HUES48 (cell line): ENCODE measurements around the gene RNPS1.
A peak's percentile ranks its signal among the peaks of the same experiment; 100 is the strongest.

ENCODE experiments used
- H3K27ac ChIP-seq: one replicate; pipeline ENCODE4 v1.7.0; 2013; ENCODE audit warnings: low read depth, low read length, inconsistent platforms
- H3K27me3 ChIP-seq: 2 replicates; pipeline ENCODE4 v1.6.1; 2013; ENCODE audit warnings: mild to moderate bottlenecking, low read length; ENCODE audit not compliant: control insufficient read depth, insufficient read depth
- H3K36me3 ChIP-seq: 2 replicates; pipeline ENCODE4 v1.6.1; 2013; ENCODE audit warnings: low read length; ENCODE audit not compliant: control insufficient read depth, insufficient read depth
- H3K4me1 ChIP-seq: 2 replicates; pipeline ENCODE4 v1.6.1; 2013; ENCODE audit warnings: mild to moderate bottlenecking, low read length; ENCODE audit not compliant: control insufficient read depth, insufficient read depth
- H3K4me3 ChIP-seq: 2 replicates; pipeline ENCODE4 v1.5.1; 2013; ENCODE audit warnings: mild to moderate bottlenecking, low read depth, low read length
- H3K9ac ChIP-seq: 2 replicates; pipeline ENCODE4 v1.6.1; 2013; ENCODE audit warnings: mild to moderate bottlenecking, low read depth, low read length, moderate library complexity
- H3K9me3 ChIP-seq: 2 replicates; pipeline ENCODE4 v1.6.1; 2013; ENCODE audit warnings: low read length; ENCODE audit not compliant: control insufficient read depth, insufficient read depth

The RNPS1 gene

DNA sequence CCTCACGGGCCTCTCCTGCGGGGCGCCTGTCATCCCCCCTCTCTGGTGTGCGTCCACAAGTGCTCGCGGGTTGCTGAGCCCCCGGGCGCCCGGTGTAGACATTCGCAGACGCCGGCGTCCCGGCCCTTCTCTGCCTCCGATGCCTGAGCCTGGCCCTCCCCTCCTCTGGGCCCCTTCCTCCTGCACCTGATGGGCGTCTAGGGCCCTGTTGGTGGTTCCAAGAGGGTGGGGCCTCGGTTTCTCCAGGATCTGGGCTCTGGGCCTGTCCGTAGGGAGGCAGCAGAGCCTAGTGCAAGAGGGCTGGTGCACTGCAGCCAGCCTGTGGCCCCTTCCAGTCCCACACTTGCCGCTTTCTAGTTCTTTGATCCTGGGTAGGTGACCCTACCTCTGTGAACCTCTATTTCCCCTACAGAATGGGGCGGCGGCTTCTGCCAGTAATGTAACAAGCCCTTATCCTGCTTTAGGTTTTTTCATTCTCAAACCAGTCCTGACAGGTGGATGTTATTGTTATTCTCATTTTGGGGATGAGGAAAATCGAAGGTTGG is 43.9 kb downstream of the RNPS1 start:
- peak overlapping the region; percentile 86 for H3K27ac ChIP-seq
- H3K27me3 ChIP-seq, result no peaks in the 10 kb centered on the region
- no peaks in the 10 kb centered on the region for H3K4me1 ChIP-seq
- peak overlapping the region; percentile 97 for H3K4me3 ChIP-seq
- peak overlapping the region; percentile 92 for H3K9ac ChIP-seq
- peaks cover 10% of the 10 kb centered on the region for H3K36me3 ChIP-seq
- H3K9me3 ChIP-seq, result no peaks in the 10 kb centered on the region

DNA sequence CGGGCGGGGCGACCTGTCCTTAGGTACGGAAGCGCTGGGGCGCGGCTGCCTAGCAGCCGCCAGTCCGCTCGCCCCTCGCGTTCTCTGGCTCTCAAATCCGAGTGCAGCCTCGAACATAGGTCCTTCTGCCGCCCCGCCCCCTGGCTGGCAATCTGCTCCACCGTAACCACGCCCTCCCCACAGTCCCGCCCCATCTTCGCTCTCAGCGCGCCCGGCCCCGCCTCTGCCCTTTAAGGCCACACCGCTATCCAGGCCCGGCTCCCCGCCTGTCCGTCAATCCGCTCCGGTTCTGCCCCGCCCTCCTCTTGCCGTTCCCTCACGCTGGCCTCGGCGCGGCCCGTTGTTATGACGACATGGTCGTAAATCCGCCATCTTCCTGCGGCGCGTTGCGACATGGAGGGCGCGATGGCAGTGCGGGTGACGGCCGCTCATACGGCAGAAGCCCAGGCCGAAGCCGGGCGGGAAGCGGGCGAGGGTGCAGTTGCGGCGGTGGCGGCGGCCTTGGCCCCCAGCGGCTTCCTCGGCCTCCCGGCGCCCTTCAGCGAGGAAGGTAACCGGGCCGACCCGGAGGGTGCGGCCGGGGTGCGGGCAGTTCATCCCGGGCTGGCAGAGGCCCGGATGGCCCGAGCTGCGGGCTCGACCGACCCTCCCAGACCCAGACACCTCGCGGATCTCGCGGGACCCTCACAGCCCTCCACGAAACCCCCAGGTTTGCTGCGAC is 44.5 kb downstream of the RNPS1 start, which contains the start of gene E4F1:
E4F1 (plus strand) TSS at position 371 of the 721 bp plus-strand sequence; CDS start at position 394, 23 bp downstream.
- no peaks in the 10 kb centered on the region for H3K9me3 ChIP-seq
- H3K27ac ChIP-seq, result peak within 1 kb of the TSS; percentile 86
- no peaks in the 10 kb centered on the region for H3K4me1 ChIP-seq
- peak within 1 kb of the TSS; percentile 92 for H3K9ac ChIP-seq
- H3K36me3 ChIP-seq, result peaks cover 4% of the 10 kb centered on the region
- H3K4me3 ChIP-seq, result peak within 1 kb of the TSS; percentile 97
- H3K27me3 ChIP-seq, result no peaks in the 10 kb centered on the region

DNA sequence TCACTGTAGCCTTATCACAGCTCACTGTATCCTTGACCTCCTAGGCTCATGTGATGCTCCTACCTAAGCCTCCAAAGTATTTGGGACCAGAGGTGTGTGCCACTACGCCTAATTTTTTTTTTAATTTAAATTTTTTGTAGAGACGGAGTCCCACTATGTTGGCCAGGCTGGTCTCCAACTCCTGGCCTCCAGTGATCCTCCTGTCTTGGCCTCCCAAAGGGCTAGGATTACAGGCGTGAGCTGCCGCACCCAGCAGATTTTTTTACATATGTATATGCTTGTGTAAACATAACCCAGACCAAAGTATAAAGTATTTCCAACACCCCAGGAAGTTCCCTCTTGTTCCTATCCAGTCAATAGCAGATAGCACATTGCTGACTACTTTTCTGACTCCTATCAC is 51.6 kb downstream of the RNPS1 start:
- no peaks in the 10 kb centered on the region for H3K27me3 ChIP-seq
- H3K4me3 ChIP-seq, result no peak overlapping the region
- no peaks in the 10 kb centered on the region for H3K9me3 ChIP-seq
- no peak overlapping the region for H3K9ac ChIP-seq
- peaks cover 6% of the 10 kb centered on the region; the same call in 1 of the 2 replicates for H3K4me1 ChIP-seq
- H3K36me3 ChIP-seq, result peaks cover 14% of the 10 kb centered on the region
- no peak overlapping the region for H3K27ac ChIP-seq

DNA sequence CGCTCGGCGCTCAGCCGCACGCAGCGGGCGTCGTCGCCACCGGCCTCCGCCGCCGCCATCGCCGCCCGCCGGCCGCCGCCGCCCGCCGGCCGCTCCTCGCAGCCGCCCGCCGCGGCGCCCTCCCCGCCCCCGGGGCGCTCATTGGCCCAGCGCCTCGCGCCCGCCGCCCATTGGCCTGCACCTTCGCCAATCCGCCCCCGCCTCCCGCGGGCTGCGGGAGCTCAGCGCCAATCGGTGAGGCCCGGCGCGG is 53.3 kb downstream of the RNPS1 start, which contains the start of gene PGP:
PGP (minus strand) TSS at position 122 of the 250 bp plus-strand sequence; CDS start at position 59, 63 bp downstream.
- Histone ChIP-seq H3K9me3 (no peaks in the 10 kb centered on the region), H3K9ac (peak within 1 kb of the TSS; percentile 90), H3K27me3 (no peaks in the 10 kb centered on the region), H3K27ac (peak within 1 kb of the TSS; percentile 100), H3K4me1 (peaks cover 6% of the 10 kb centered on the region; the same call in 1 of the 2 replicates), H3K36me3 (peaks cover 14% of the 10 kb centered on the region), H3K4me3 (peak within 1 kb of the TSS; percentile 91)

DNA sequence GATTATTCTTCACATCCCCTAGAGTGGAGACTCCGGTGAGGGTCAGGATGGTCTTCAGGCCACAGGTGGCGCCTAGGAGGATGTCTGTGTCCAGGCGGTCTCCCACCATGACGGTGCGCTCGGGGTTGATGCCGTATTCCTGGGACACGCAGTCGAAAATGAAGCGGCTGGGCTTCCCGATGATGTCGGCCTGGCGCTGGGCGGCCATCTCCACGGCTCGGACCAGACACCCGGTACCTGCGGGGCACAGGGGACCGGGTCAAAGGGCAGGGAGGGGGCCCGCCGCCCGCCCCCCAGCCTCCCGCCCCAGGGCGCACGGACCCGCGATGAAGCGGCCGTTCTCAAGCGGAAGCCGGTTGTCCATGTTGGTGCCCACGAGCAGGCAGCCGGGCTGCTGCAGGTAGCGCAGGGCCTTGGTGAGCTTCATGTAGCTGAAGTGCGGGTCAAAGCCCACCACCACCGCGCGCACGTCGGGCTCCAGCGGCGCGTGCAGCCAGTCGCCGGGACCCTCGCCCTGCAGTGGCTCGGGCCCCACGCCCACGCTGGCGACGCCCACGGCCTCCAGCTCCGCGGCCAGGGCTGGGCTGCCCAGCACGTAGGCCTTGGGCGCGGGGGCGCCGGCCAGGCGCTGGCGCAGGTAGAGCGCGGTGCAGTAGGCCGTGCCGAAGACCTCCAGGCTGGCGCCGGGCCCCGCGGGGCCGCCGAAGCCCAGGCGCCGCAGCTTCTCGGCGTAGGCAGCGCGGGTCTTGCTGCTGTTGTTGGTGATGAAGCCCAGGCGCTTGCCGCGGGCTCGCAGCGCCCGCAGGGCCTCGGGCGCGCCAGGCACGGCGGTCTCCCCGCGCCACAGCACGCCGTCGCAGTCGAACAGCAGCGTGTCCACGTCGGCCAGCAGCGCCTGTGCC is 53.9 kb downstream of the RNPS1 start:
- H3K27me3 ChIP-seq, result no peaks in the 10 kb centered on the region
- H3K4me3 ChIP-seq, result peak overlapping the region; percentile 91
- no peaks in the 10 kb centered on the region for H3K9me3 ChIP-seq
- peaks cover 6% of the 10 kb centered on the region; the same call in 1 of the 2 replicates for H3K4me1 ChIP-seq
- peak overlapping the region; percentile 89; the same call in 1 of the 2 replicates for H3K9ac ChIP-seq
- H3K27ac ChIP-seq, result peak overlapping the region; percentile 81
- H3K36me3 ChIP-seq, result peaks cover 18% of the 10 kb centered on the region

DNA sequence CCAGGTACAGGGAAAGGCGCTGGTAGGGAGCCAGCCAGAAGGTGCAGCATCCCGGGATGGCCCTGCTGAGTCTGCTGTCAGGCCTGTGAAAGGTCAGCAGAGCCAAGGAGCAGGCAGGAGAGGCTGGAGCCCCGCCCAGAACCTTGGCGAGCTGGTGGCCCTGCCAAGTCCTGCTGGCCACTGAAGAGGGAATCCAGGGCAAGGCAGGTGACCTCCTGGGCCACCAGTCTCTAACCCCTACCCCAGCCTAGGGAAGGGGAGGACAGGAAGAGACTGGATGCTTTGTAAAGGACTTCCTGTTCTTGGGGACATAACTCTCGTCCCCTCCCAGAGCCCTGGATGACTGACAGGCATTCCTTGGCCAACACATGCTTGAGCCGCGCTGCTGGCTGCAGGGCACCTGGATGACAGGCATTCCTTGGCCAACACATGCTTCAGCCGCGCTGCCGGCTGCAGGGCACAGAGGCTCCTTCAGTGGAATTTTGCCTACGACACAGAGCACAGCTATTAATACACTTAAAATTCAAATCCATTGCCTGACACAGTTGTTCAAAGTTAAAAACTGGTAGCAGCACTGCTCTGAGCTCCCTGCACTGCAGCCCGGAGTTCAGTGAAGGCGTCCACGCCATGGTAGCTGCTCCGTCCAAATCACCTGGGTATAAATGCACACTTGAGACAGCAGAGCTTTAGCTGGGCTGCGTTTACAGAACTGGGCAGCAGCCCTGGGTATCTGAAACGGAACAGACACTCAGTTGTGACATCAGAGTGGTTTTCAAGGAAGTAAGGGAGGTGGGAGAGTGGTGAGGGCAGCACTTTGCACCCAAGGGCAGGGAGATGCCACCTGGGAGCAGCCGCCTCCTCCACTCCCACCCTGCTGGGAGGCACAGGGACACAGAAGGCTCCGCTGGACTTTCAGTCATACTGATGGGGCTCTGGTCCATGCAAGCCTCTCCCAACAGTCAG is 55.3 kb downstream of the RNPS1 start:
- Histone ChIP-seq H3K4me3 (peak overlapping the region; percentile 91), H3K27ac (no peak overlapping the region), H3K36me3 (peaks cover 32% of the 10 kb centered on the region), H3K27me3 (no peaks in the 10 kb centered on the region), H3K4me1 (peaks cover 6% of the 10 kb centered on the region; the same call in 1 of the 2 replicates), H3K9me3 (no peaks in the 10 kb centered on the region), H3K9ac (no peak overlapping the region)

DNA sequence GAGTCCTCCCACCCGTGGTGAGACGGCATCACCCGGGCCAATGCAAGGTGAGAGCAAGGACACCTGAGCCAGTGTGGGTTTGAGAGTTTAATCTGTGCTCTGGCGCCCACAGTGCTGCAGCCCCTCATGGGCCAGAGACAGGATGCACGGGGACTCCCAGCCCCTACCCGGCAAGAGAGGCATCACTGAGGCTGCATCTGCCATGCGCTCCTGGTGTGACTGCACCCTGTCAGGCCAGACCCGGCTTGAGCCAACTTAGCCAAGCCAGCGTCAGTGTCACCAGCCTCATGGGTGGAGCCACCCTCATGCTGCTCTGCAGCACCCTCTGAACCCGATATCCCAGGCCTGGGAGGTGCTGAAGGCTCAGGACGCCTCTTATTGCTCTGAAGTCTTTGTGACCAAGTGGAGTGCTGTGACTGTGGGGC is 56.0 kb downstream of the RNPS1 start:
- Histone ChIP-seq H3K9ac (no peak overlapping the region), H3K27me3 (no peaks in the 10 kb centered on the region), H3K4me1 (peaks cover 6% of the 10 kb centered on the region; the same call in 1 of the 2 replicates), H3K9me3 (no peaks in the 10 kb centered on the region), H3K36me3 (peaks cover 39% of the 10 kb centered on the region), H3K27ac (no peak overlapping the region), H3K4me3 (no peak overlapping the region)

DNA sequence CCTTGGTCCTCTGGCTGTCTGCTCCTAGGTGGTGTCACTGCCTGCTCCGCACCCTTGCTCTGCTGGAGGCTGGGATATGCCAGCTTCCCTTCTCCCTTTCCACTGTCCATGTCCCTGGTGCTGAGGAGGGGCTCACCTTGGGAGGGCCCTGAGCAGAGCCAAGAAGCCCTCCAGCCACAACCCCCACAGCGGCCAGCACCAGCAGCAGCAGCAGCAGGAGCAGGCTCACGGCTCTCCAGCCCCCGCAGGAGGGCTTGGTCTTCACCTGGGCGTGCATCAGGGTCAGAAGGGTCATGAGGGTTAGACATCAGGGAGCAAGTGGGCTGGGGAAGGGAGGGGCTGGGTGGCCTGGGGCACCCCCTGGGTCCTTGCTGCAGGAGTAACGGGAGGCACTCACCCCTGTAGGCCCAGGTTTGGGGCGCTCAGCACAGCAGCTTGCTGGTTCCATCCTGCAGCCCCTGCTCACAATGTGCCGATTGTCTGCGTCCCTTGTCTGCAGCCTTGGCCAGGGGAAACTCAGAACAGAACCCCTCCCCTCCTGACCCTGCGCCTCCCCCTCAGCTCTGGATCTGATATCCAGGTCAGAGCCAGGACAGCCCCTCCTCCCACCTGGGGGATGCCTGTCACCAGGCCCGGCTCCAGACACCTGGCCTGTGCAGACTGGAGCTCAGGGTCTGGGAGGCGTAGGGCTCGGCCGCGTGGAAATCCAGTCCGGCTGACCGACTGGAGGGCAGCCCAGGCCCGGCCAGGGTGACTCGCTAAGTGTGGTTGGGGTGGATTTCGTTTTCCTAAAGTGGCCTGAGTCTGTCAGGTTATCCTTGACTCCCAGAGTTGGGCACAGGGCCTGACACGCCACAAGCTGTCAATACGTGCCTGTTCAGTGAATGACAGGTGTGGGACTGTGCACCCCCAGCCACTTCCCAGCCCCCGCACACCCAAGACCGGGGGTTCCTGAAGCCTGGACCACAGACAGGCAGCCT is 57.2 kb downstream of the RNPS1 start, which contains the start of gene BRICD5:
BRICD5 (minus strand) TSS at position 478 of the 980 bp plus-strand sequence; CDS start at position 448, 30 bp downstream.
- no peak within 1 kb of the TSS for H3K9ac ChIP-seq
- no peaks in the 10 kb centered on the region for H3K9me3 ChIP-seq
- peaks cover 6% of the 10 kb centered on the region; the same call in 1 of the 2 replicates for H3K4me1 ChIP-seq
- no peaks in the 10 kb centered on the region for H3K27me3 ChIP-seq
- peak within 1 kb of the TSS; percentile 14 for H3K27ac ChIP-seq
- no peak within 1 kb of the TSS for H3K4me3 ChIP-seq
- H3K36me3 ChIP-seq, result peaks cover 45% of the 10 kb centered on the region

GRCh38 chr16:2210009-2210332 is 58.0 kb downstream of the RNPS1 start:
- Histone ChIP-seq H3K9me3 (no peaks in the 10 kb centered on the region), H3K27me3 (no peaks in the 10 kb centered on the region), H3K9ac (no peak overlapping the region), H3K36me3 (peaks cover 45% of the 10 kb centered on the region), H3K4me1 (peaks cover 6% of the 10 kb centered on the region; the same call in 1 of the 2 replicates), H3K4me3 (no peak overlapping the region), H3K27ac (no peak overlapping the region)
